Lung (tissue), 12 donors: Measurements from ENCODE around the gene TPBG. TPM values are rescaled to one million over a fixed set of nuclear protein-coding genes. Genes with fewer than 3 reads are reported as not detected.
A peak's percentile ranks its signal among the peaks of the same experiment; 100 is the strongest.

Source experiments
- ATAC-seq: fragments of 200-7000 bp; cut with Tn5 transposase; one replicate; pipeline ENCODE4 v1.9.1; 2020; ENCODE audit warnings: moderate number of reproducible peaks; ENCODE audit not compliant: insufficient read depth, low FRiP score
- DNase-seq, 3 donors: peaks; one replicate each; pipeline ENCODE4 v3.0.0-alpha.2; 2013 to 2017
- H3K27ac ChIP-seq, 2 donors: one replicate each; pipeline ENCODE4 v1.5.1; 2013; ENCODE audit warnings: mild to moderate bottlenecking in 2 of 2, moderate library complexity in 2 of 2, control low read depth in 1 of 2, inconsistent platforms in 1 of 2, low read depth in 1 of 2, low read length in 1 of 2
- H3K27me3 ChIP-seq, 3 donors: one replicate each; pipeline ENCODE4 v1.5.1; 2013; ENCODE audit warnings: low read length in 2 of 3; ENCODE audit not compliant: control insufficient read depth in 3 of 3, insufficient read depth in 3 of 3
- H3K36me3 ChIP-seq, 4 donors: one replicate each; pipeline ENCODE4 v1.5.1; 2013; ENCODE audit warnings: low read length in 4 of 4, mild to moderate bottlenecking in 1 of 4, moderate library complexity in 1 of 4; ENCODE audit not compliant: control insufficient read depth in 4 of 4, insufficient read depth in 4 of 4
- H3K4me1 ChIP-seq, 5 donors: one replicate each; pipeline ENCODE4 v1.5.1; 2013; ENCODE audit warnings: low read length in 5 of 5, mild to moderate bottlenecking in 2 of 5, moderate library complexity in 1 of 5; ENCODE audit not compliant: control insufficient read depth in 5 of 5, insufficient read depth in 5 of 5
- H3K4me3 ChIP-seq: one replicate; pipeline ENCODE4 v1.5.1; 2013; ENCODE audit warnings: mild to moderate bottlenecking, control low read depth, moderate library complexity
- H3K9ac ChIP-seq, 2 donors: one replicate each; pipeline ENCODE4 v1.5.1; 2013; ENCODE audit warnings: low read length in 2 of 2, control low read depth in 1 of 2; ENCODE audit not compliant: insufficient read depth in 1 of 2
- H3K9me3 ChIP-seq, 4 donors: one replicate each; pipeline ENCODE4 v1.5.1; 2013; ENCODE audit warnings: low read length in 3 of 4, mild to moderate bottlenecking in 1 of 4, moderate library complexity in 1 of 4; ENCODE audit not compliant: control insufficient read depth in 4 of 4, insufficient read depth in 3 of 4
- WGBS, 2 donors: extraction: QIAGEN DNeasy Blood & Tissue Kit; methylation state at CpG; one replicate each; pipeline ENCODE4 v1.1.7; 2013; 5-methylcytosine and 5-hydroxymethylcytosine counted together
- polyA plus RNA-seq, 2 donors: library from polyadenylated mRNA; stranded (reverse); fragments of 200-250 nt; gene quantifications; one replicate each; pipeline ENCODE4 v1.2.1, GENCODE V29; 2013
- total RNA-seq, 2 donors: library from RNA; depleted of rRNA in 1 of 2; stranded (reverse); fragments of >200 nt in 1 of 2; gene quantifications; one replicate each; pipeline ENCODE4 v1.2.1, GENCODE V29; 2014 to 2021
- TF ChIP-seq, protein P1 (sequence below): IDR thresholded peaks from 2 replicates; pipeline ENCODE4 v1.5.1; 2012; ENCODE audit warnings: mild to moderate bottlenecking; ENCODE audit errors: control extremely low read depth, extremely low read depth
- donor health status: control.
- donor health status: control.
- donor health status: Bipolar disorder and iron deficiency.
- donor health status: healthy.
- donor health status: DM: yes; HTN: yes; CAD: no.

Gene TPBG
- total and polyA plus RNA-seq, 4 donors = 6.1 to 14.4 (median 9.1) TPM

DNA sequence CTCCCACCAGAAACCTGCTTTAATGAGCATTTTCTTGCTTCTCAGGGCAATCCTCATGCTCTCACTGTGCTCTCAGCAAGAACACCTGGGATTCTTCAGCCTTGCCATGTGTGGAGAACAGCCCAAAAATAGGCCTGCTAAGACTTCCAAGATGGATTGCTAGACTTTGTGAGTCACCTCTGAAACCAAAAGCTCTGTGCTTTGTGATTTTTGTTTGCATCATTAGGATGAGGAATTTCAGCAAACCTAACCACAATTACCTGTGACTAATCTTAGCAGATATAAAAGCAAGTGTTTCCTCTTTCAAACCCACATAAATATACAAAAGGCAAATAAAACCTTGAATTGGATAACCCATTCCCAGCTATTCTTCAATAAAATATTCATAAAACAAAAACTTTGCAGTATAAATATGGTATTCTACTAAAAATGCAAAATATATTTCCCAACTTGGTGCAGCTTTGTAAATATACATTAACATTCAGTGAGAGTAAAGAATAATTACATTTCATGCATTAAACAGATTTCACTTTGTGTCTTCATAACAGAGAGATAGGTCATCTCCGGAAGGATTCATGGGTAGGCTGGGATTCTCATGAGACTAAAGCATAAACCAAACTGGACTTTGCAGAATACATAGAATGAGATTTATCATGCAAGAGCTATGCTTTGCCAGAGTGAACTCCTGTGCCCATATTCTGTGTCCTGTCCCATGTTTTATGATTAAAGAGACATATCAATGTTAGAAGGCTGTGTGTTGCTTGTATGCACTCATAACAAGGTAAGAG, 33.5 kb downstream of the TPBG start:
- 88 to 95% methylated on average over 1 of the region's 1 CpG for WGBS, 2 donors
- ATAC-seq (peak; percentile 53), DNase-seq (no peak)
- TF ChIP-seq, protein P1, sequence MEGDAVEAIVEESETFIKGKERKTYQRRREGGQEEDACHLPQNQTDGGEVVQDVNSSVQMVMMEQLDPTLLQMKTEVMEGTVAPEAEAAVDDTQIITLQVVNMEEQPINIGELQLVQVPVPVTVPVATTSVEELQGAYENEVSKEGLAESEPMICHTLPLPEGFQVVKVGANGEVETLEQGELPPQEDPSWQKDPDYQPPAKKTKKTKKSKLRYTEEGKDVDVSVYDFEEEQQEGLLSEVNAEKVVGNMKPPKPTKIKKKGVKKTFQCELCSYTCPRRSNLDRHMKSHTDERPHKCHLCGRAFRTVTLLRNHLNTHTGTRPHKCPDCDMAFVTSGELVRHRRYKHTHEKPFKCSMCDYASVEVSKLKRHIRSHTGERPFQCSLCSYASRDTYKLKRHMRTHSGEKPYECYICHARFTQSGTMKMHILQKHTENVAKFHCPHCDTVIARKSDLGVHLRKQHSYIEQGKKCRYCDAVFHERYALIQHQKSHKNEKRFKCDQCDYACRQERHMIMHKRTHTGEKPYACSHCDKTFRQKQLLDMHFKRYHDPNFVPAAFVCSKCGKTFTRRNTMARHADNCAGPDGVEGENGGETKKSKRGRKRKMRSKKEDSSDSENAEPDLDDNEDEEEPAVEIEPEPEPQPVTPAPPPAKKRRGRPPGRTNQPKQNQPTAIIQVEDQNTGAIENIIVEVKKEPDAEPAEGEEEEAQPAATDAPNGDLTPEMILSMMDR = no peak
- Histone ChIP-seq H3K4me3 (no peak overlapping the region), H3K9ac (no peak overlapping the region), H3K27me3 (no peaks in the 10 kb centered on the region), H3K4me1 (no peaks in the 10 kb centered on the region), H3K27ac (no peak overlapping the region), H3K36me3 (no peaks in the 10 kb centered on the region), H3K9me3 (no peaks in the 10 kb centered on the region)

DNA sequence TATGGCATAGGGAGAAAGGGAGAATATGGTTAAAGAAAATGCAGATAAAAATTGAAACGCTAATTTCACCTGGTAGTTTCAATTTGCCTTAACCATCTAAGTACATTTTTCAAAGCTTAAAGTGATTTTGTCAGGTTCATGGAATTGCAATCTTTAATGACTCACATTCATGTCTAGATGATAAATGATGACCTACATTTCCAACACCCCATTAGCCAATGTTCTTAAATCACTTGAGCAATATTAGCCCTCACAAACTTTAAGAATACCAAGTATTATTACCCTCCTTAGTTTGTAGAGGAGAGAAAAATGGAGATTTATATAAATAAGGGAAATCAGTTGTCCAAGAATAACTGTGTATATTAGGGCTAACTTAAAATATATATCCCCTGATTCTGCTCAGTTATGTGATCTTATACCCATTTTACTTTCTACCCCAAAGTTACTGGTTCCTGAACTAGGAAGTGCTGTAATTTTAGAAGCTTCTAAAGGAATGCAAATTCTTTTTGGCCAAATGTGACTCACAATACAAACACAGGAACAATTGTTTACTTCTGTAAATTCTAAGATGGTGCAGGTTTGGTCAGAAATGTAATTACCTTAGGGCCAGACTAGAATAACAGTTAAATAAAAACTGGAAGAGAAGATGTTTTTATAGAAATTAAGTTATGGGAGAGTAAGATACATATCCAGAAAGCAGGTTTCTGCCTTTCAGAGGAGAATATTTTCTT, 34.5 kb downstream of the TPBG start:
- Histone ChIP-seq H3K9ac (no peak overlapping the region), H3K9me3 (no peaks in the 10 kb centered on the region), H3K27me3 (no peaks in the 10 kb centered on the region), H3K27ac (no peak overlapping the region), H3K4me1 (no peaks in the 10 kb centered on the region), H3K36me3 (no peaks in the 10 kb centered on the region), H3K4me3 (no peak overlapping the region)
- DNase-seq (no peak), ATAC-seq (no peak)
- WGBS, 2 donors = 94 to 96% methylated on average over 1 of the region's 1 CpG
- TF ChIP-seq, protein P1 = no peak

DNA sequence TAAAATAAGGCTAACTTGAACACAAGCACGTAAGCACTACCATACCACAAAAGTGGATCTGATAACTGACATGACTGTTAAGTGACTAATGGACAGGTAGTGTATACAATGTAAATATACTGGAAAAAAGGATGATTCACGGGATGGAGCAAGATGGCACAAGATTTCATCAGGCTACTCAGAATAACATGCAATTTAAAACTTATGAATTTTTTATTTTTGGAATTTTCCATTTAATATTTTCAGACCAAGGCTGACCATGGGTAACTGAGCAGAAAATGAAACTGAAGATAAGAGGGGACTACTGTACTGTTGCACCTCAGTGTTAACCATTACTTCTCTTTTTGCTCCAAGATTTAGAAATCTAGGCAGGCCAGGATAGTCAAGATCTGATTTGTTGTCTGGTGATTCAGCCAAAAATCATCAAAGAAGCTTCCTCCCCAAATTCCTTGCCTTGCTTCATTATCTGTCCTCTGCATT, 45.4 kb downstream of the TPBG start:
- ATAC-seq = no peak
- Histone ChIP-seq H3K9me3 (no peaks in the 10 kb centered on the region), H3K36me3 (no peaks in the 10 kb centered on the region), H3K27ac (no peak overlapping the region), H3K27me3 (no peaks in the 10 kb centered on the region), H3K4me1 (no peaks in the 10 kb centered on the region), H3K9ac (no peak overlapping the region), H3K4me3 (no peak overlapping the region)
- 73 to 87% methylated on average over 2 of the region's 2 CpGs for WGBS, 2 donors
- no peak for DNase-seq
- TF ChIP-seq, protein P1 = no peak
